Neuronal stem cell (in vitro differentiated cells): ENCODE results near the gene TLR8.

ENCODE experiments used
- DNase-seq: peaks from one replicate; pipeline ENCODE4 v3.0.0-alpha.2; 2013; ENCODE audit warnings: low spot score
- H2AFZ ChIP-seq: one replicate; pipeline ENCODE4 v1.6.1; 2013; ENCODE audit warnings: mild to moderate bottlenecking, low read length, inconsistent platforms
- H2AK5ac ChIP-seq: 2 replicates; pipeline ENCODE4 v1.6.1; 2013; ENCODE audit warnings: low read depth, mild to moderate bottlenecking, inconsistent platforms, low read length, moderate library complexity, mixed read lengths
- H2BK120ac ChIP-seq: 2 replicates; pipeline ENCODE4 v1.6.1; 2013; ENCODE audit warnings: low read depth, mild to moderate bottlenecking, inconsistent platforms, low read length, moderate library complexity, mixed read lengths
- H2BK12ac ChIP-seq: one replicate; pipeline ENCODE4 v1.6.1; 2013; ENCODE audit warnings: low read length, inconsistent platforms
- H2BK15ac ChIP-seq: 2 replicates; pipeline ENCODE4 v1.6.1; 2013; ENCODE audit warnings: mild to moderate bottlenecking, low read length, inconsistent platforms, mixed read lengths
- H2BK5ac ChIP-seq: one replicate; pipeline ENCODE4 v1.6.1; 2013; ENCODE audit warnings: inconsistent platforms, mild to moderate bottlenecking, low read length, moderate library complexity
- H3K14ac ChIP-seq: one replicate; pipeline ENCODE4 v1.6.1; 2013; ENCODE audit warnings: low read length, inconsistent platforms
- H3K18ac ChIP-seq: 2 replicates; pipeline ENCODE4 v1.6.1; 2013; ENCODE audit warnings: low read length, inconsistent platforms
- H3K23ac ChIP-seq: 2 replicates; pipeline ENCODE4 v1.6.1; 2013; ENCODE audit warnings: low read depth, mild to moderate bottlenecking, mixed read lengths, low read length, inconsistent platforms; ENCODE audit not compliant: poor library complexity
- H3K27ac ChIP-seq: replicated peaks from 3 replicates; pipeline ENCODE4 v1.5.1; 2013; ENCODE audit warnings: low read length, inconsistent platforms
- H3K27me3 ChIP-seq, 3 experiments: 2 replicates each; pipeline ENCODE4 v1.6.1; 2013; ENCODE audit warnings: low read length in 3 of 3, mild to moderate bottlenecking in 2 of 3, inconsistent platforms in 1 of 3, low read depth in 1 of 3, mixed read lengths in 1 of 3, moderate library complexity in 1 of 3; ENCODE audit not compliant: control insufficient read depth in 3 of 3, insufficient read depth in 3 of 3
- H3K36me3 ChIP-seq, 2 donors: replicated peaks in 1 of 2; 2 replicates each; pipeline ENCODE4 v1.6.1; 2013; ENCODE audit warnings: low read length in 2 of 2; ENCODE audit not compliant: control insufficient read depth in 2 of 2, insufficient read depth in 2 of 2
- H3K4ac ChIP-seq: 2 replicates; pipeline ENCODE4 v1.6.1; 2013; ENCODE audit warnings: inconsistent platforms, mild to moderate bottlenecking, low read length, moderate library complexity
- H3K4me1 ChIP-seq, 2 donors: 1 replicate in 1 of 2; 2 replicates in 1 of 2; pipeline ENCODE4 v1.6.1; 2013; ENCODE audit warnings: low read length in 2 of 2, low read depth in 1 of 2; ENCODE audit not compliant: control insufficient read depth in 2 of 2, insufficient read depth in 1 of 2
- H3K4me2 ChIP-seq: one replicate; pipeline ENCODE4 v1.6.1; 2013; ENCODE audit warnings: mild to moderate bottlenecking, low read length, inconsistent platforms; ENCODE audit not compliant: insufficient read depth, poor library complexity, severe bottlenecking
- H3K4me3 ChIP-seq, 2 donors: 2 replicates each; pipeline ENCODE4 v1.5.1; 2013; ENCODE audit warnings: low read length in 2 of 2, mild to moderate bottlenecking in 2 of 2, inconsistent platforms in 1 of 2, moderate library complexity in 1 of 2
- H3K79me1 ChIP-seq: one replicate; pipeline ENCODE4 v1.6.1; 2013; ENCODE audit warnings: low read depth, mild to moderate bottlenecking, inconsistent platforms, low read length, moderate library complexity
- H3K9ac ChIP-seq: one replicate; pipeline ENCODE4 v1.6.1; 2013; ENCODE audit warnings: mild to moderate bottlenecking, low read depth, low read length, inconsistent platforms; ENCODE audit not compliant: poor library complexity
- H3K9me3 ChIP-seq, 2 donors: replicated peaks in 1 of 2; 2 replicates each; pipeline versions ENCODE3 to v1.6.1; 2013; ENCODE audit warnings: low read length in 2 of 2, mild to moderate bottlenecking in 2 of 2, inconsistent platforms in 1 of 2, low read depth in 1 of 2, mixed read lengths in 1 of 2, moderate library complexity in 1 of 2; ENCODE audit not compliant: control insufficient read depth in 2 of 2, insufficient read depth in 1 of 2
- H4K8ac ChIP-seq: one replicate; pipeline ENCODE4 v1.6.1; 2013; ENCODE audit warnings: low read depth, mild to moderate bottlenecking, inconsistent platforms, low read length, moderate library complexity
- H4K91ac ChIP-seq: one replicate; pipeline ENCODE4 v1.6.1; 2013; ENCODE audit warnings: low read length, low read depth, mild to moderate bottlenecking, inconsistent platforms; ENCODE audit not compliant: poor library complexity
- WGBS, 2 donors: extraction: QIAGEN DNeasy Blood & Tissue Kit; methylation state at CpG; one replicate each; pipeline ENCODE4 v1.1.7; 2013; ENCODE audit warnings: missing lambda C conversion rate in 2 of 2, mixed read lengths in 1 of 2; ENCODE audit not compliant: insufficient read length in 2 of 2, insufficient replicate concordance in 1 of 2; ENCODE audit errors: extremely low coverage in 2 of 2; 5-methylcytosine and 5-hydroxymethylcytosine counted together

The TLR8 gene

GRCh38 chrX:12891171-12891570 is 15.2 kb upstream of the TLR8 start:
- Histone ChIP-seq H3K79me1 (no peaks in the 10 kb centered on the region), H3K4ac (no peak overlapping the region), H3K18ac (no peak overlapping the region), H4K91ac (no peak overlapping the region), H2BK120ac (no peak overlapping the region), H2BK12ac (no peak overlapping the region), H3K36me3 (no peaks in the 10 kb centered on the region), H3K27ac (no peak overlapping the region), H2BK15ac (no peak overlapping the region), H3K14ac (no peak overlapping the region), H2AK5ac (no peak overlapping the region), H4K8ac (no peak overlapping the region), H3K4me3 (no peak overlapping the region), H3K23ac (no peak overlapping the region), H3K4me1 (no peaks in the 10 kb centered on the region), H2BK5ac (no peak overlapping the region), H3K9ac (no peak overlapping the region), H3K4me2 (no peak overlapping the region), H3K27me3 (peaks cover 0 to 9% (median 0%) of the 10 kb centered on the region in 3 experiments), H2AFZ (no peak overlapping the region), H3K9me3 (no peaks in the 10 kb centered on the region)
- DNase-seq: no peak
- no CpG with 5 or more reads among the region's 4 CpGs for WGBS, 2 donors

GRCh38 chrX:12891915-12892506 is 14.4 kb upstream of the TLR8 start:
- DNase-seq: no peak
- H4K8ac ChIP-seq: no peak overlapping the region
- H3K27me3 ChIP-seq: peaks cover 0 to 9% (median 0%) of the 10 kb centered on the region in 3 experiments
- WGBS, 2 donors: no CpG with 5 or more reads among the region's 2 CpGs
- no peak overlapping the region for H2AFZ ChIP-seq
- no peak overlapping the region for H3K23ac ChIP-seq
- H2BK5ac ChIP-seq: no peak overlapping the region
- H3K14ac ChIP-seq: no peak overlapping the region
- no peak overlapping the region for H2BK120ac ChIP-seq
- no peaks in the 10 kb centered on the region for H3K4me1 ChIP-seq
- no peaks in the 10 kb centered on the region for H3K9me3 ChIP-seq
- H2BK15ac ChIP-seq: no peak overlapping the region
- H3K4ac ChIP-seq: no peak overlapping the region
- H4K91ac ChIP-seq: no peak overlapping the region
- H3K27ac ChIP-seq: no peak overlapping the region
- no peak overlapping the region for H3K4me3 ChIP-seq
- no peak overlapping the region for H2AK5ac ChIP-seq
- H3K4me2 ChIP-seq: no peak overlapping the region
- H2BK12ac ChIP-seq: no peak overlapping the region
- H3K79me1 ChIP-seq: no peaks in the 10 kb centered on the region
- no peaks in the 10 kb centered on the region for H3K36me3 ChIP-seq
- no peak overlapping the region for H3K9ac ChIP-seq
- no peak overlapping the region for H3K18ac ChIP-seq

GRCh38 chrX:12892716-12893115 is 13.7 kb upstream of the TLR8 start:
- Histone ChIP-seq H3K36me3 (no peaks in the 10 kb centered on the region), H3K14ac (no peak overlapping the region), H2BK5ac (no peak overlapping the region), H3K9me3 (no peaks in the 10 kb centered on the region), H3K27me3 (peaks cover 0 to 9% (median 0%) of the 10 kb centered on the region in 3 experiments), H3K4me3 (no peak overlapping the region), H3K79me1 (no peaks in the 10 kb centered on the region), H3K4ac (no peak overlapping the region), H2BK15ac (no peak overlapping the region), H3K4me1 (no peaks in the 10 kb centered on the region), H2AK5ac (no peak overlapping the region), H4K8ac (no peak overlapping the region), H3K4me2 (no peak overlapping the region), H3K27ac (no peak overlapping the region), H3K9ac (no peak overlapping the region), H2AFZ (no peak overlapping the region), H2BK12ac (no peak overlapping the region), H3K23ac (no peak overlapping the region), H4K91ac (no peak overlapping the region), H2BK120ac (no peak overlapping the region), H3K18ac (no peak overlapping the region)
- no peak for DNase-seq
- WGBS, 2 donors: no CpG with 5 or more reads among the region's 2 CpGs

- Histone ChIP-seq H3K4me3 (no peak overlapping the region), H2AK5ac (no peak overlapping the region), H3K4me2 (no peak overlapping the region), H2BK12ac (no peak overlapping the region), H2BK15ac (no peak overlapping the region), H2AFZ (no peak overlapping the region), H4K8ac (no peak overlapping the region), H3K18ac (no peak overlapping the region), H3K36me3 (no peaks in the 10 kb centered on the region), H3K9me3 (no peaks in the 10 kb centered on the region), H3K27ac (no peak overlapping the region), H3K4ac (no peak overlapping the region), H2BK5ac (no peak overlapping the region), H2BK120ac (no peak overlapping the region), H3K14ac (no peak overlapping the region), H3K23ac (no peak overlapping the region), H3K79me1 (no peaks in the 10 kb centered on the region), H4K91ac (no peak overlapping the region), H3K4me1 (no peaks in the 10 kb centered on the region), H3K9ac (no peak overlapping the region), H3K27me3 (peaks cover 0 to 9% (median 0%) of the 10 kb centered on the region in 3 experiments)
- no CpG with 5 or more reads among the region's 12 CpGs for WGBS, 2 donors
- DNase-seq: no peak
These were observed 12.1 kb upstream of the TLR8 start for GRCh38 chrX:12894074-12895030.
